ENCODE results near the gene NFATC4.
A peak's percentile ranks its signal among the peaks of the same experiment; 100 is the strongest.
"Not testable (repeated sequence)": the region's sequence is repeated elsewhere in the genome, so short reads cannot be mapped to it uniquely, and the experiment has no call there.

Gene NFATC4

GRCh38 chr14:24368562-24369252, 723 bp downstream of the NFATC4 start:
- peak in 1 of 3 donors; percentile 30 for DNase-seq

- DNase-seq = no peak
Observed at GRCh38 chr14:24369463-24369862, 1.5 kb downstream of the NFATC4 start.

GRCh38 chr14:24369907-24370687, 2.1 kb downstream of the NFATC4 start:
- no peak for DNase-seq

GRCh38 chr14:24370748-24371147, 2.8 kb downstream of the NFATC4 start:
- no peak for DNase-seq

DNA sequence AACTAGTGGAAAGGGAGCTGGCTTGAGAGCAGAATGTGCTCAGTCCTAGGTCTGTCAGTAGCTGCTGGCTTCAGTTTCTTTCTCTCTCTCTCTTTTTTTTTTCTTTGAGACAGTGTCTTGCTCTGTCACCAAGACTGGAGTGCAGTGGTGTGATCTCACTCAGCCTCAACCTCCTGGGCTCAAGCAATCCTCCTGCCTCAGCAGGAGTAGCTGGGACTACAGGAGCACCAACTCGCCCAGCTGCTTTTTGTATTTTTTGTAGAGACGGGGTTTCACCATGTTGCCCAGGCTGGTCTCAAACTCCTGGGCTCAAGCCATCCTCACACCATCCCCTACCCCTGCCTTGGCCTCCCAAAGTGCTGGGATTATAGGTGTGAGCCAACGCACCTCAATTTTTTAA, 3.6 kb downstream of the NFATC4 start:
- not testable (repeated sequence) for DNase-seq

DNA sequence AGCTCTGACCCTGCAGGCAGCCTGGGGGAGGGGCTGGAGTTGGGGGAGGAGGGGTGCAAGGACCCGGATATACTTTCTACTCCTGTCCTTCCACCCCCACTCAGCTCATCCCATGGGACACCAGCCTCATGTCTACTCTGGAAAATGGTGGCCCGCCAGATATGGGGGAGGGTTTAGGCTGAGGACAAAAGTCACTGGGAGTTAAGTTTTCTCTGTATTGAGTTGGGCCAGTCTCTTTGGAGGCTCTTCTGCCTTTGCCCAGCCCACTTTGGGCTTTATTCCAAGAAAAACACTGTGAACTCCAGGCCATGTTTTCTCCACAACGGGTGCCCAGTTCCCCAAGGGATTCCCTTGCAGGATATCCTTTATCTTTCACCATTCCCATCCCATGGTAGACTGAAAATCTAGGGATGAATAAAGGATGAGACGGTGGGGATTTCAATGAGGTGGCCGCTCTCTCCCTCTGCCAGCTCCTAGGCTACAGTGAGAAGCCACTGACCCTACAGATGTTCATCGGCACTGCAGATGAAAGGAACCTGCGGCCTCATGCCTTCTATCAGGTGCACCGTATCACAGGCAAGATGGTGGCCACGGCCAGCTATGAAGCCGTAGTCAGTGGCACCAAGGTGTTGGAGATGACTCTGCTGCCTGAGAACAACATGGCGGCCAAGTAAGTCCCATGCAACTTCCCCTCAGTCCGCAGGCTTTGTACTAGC, 4.9 kb downstream of the NFATC4 start:
- no peak for DNase-seq

GRCh38 chr14:24376448-24377070, 8.6 kb downstream of the NFATC4 start:
- DNase-seq = no peak

DNA sequence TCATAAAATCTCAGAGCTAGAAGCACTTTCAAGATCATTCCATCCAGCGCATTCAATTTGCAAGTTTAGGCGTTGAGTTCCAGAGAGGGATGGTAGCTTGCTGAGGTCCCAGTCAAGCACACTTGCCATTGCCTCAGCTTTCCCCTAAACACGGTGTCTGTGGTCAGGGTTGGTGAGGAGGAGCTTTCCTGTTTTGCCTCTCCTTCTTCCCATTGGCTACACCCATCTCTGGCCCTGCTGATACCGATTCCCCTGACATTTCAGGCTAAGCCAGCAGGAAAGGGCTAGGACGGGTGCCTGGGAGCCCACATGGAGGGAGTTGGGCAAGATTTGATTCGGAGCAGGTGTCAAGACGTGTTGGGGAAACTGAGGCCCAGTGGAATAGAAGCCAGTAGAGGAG, 9.1 kb downstream of the NFATC4 start:
- no peak for DNase-seq

GRCh38 chr14:24377657-24378056, 9.7 kb downstream of the NFATC4 start:
- DNase-seq = no peak

- no peak for DNase-seq
Observed at GRCh38 chr14:24378327-24378726, 10.3 kb downstream of the NFATC4 start.

GRCh38 chr14:24378981-24379906, 11.3 kb downstream of the NFATC4 start:
- no peak for DNase-seq

DNA sequence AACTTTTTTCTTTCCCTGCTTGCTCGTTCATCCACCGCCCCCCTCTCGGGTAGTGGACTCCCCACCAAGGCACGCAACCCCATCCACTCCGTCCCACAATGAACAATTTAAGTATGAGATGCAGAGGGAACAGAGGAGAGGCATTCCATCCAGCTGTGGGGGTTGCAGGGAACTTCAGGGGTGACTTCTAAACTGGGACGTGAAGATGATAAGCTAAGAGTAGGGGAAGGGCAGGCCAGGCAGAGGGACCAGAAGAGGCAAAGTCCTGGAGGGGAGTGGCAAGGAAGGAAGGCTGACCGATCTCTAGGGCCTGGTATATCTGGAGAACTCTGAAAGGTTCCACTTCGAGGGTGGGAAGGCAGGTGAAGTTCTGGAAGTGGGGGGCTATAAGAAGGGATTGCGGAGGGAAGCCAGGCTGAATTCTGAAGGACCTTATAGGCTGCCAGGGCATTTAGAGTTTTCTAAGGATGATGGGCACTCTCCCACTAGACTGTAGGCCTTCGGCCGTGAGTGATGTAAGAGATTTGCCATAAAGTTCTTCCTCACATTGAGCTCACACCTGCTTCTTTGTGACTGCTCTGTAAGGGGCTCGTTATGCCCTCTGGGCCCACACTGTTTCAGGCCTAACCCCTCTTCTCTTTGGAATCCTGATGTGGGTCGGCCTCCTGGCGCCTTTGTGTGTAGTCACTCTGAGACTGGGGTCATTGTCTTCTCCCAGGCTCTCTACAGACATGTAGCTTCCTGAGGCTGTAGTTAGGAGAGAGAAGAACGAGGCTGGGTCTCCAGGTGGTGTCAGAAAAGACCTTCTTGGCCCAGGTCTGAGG, 12.1 kb downstream of the NFATC4 start:
- DNase-seq = no peak

DNA sequence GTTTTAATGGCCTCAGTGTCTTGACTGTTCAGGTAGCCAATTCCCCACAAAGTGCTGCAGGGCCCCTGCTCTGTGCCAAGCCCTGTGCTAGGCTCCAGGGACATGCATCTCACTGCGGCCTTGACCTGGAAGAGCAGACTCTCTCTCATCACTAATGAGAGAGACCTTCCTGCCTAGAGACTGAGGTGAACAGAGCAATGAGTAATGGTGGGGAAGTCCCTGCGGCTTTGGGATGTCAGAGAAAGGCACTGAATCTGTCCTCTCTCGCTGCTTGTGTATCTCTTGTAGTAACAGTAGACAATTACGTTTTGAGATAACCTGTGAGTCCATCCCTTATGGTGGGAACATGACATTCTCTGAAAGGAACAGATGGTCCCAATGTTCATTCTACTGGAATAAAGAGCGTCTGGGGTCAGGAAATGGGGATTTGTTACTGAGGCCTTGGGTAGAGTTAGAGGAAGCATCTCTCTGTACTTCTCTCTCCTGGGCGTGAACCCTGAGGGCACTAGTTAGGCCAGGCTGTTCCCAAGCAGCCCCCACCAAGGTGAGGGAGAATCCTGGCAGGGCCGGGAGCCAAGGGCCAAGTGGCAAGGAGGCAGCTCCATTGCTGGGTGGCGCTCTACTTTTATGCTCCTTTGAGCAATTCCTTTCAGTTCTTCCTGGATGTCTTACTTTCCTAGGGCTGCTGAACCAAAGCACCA, 13.5 kb downstream of the NFATC4 start:
- DNase-seq = no peak

GRCh38 chr14:24382064-24382371, 14.0 kb downstream of the NFATC4 start:
- no peak for DNase-seq

DNA sequence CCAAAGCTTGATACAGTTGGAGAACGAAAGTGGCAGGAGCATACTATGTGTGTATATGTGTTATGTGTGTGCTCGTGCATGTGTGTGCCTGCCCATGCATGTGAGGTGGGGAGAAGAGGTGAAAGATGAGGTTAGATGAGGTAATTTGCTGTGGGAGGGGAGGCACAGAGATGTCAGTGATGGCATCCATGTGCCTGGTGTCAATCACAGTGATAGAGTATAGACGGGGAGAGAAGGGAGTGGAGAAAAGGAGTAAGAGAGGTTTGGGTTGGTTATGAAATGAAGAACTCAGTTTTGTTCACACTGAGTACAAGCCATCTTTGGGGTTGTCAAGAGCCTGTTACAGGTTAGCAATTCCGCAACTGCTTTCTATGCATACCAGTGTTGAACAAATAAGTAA, 16.2 kb downstream of the NFATC4 start:
- DNase-seq = no peak

DNA sequence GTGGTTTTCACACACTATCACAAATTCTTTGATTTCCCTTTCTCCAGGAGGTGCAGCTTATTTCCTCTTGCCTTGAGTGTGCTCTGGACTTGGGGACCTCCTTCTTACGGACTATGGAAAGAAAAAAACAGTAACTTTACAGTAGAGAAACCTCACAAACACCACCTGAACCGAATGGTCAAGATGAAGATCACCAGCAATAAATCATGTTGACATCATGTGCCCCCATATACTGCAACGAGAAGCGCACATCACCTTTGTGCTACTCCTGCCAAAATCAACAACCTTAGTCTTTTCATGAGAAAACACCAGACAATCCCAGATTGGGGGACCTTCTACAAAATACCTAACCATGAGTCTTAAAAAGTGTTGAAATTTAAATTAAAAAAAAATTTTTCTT, 17.5 kb downstream of the NFATC4 start:
- no peak for DNase-seq

GRCh38 chr14:24387009-24387345, 19.0 kb downstream of the NFATC4 start:
- no peak for DNase-seq

- DNase-seq = not testable (repeated sequence)
Observed at GRCh38 chr14:24387579-24387978, 19.6 kb downstream of the NFATC4 start.

DNA sequence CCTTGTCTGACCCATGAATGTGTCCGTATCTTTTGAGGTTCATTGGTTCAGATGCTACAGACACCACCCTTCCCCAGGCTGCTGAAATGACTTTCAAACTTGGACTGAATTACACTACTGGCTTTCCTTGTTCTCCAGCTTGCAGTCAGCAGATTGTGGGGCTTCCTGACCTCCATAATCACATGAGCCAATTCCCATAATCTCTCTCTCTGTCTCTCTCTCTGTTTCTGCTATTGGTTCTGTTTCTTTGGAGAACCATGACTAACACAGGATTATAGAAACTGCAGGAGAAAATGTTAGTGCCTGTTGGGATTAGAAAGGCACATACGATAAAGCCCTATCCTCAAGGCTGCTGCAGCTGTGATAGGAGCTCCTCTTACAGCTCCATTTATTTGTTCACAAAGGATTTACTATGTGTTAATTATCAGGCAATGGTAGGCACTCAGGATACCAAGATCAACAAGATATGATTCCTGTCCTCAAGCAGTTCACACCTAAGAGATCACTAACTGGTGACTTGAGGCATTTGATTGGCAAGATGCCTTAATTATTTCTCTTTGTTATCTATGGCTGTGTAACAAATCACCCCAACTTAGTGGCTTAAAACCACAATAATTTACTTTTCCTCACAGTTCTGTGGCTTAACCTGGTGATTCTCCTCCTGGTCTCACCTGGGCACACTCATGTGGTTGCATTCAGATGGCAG, 20.6 kb downstream of the NFATC4 start:
- no peak for DNase-seq

DNA sequence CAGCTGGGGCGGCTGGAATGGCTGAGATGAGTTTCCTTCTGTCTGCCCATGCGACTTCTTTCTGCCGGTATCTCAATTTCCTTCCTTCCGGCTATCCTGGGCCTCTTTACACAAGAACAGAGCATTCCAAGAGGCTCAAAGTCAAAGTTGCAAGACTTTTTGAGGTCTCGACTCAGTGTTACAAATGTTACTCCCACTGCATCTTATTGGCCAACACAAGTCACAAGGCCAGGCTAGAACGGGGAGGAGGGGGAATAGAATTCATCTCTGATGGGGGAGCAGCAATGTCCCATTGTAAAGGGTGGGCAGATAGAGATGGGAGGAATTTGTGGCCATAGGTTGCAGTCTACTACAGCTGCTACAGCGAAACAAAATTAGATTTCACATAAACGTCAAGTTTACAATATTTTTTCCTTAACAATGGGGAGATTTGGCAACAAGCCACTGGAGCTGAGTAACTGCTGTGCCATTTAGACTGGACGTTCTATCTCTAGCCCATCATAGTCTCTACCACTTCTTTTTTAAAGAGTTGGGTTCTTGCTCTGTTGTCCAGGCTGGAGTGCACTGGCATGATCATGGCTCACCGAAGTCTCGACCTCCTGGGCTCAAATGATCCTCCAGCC, 21.4 kb downstream of the NFATC4 start:
- DNase-seq = no peak

Data from suppressor macrophage treated with lipopolysaccharide for 1 hour (primary cell).